ENCODE data around the gene PIGS. TPM values are rescaled to one million over a fixed set of nuclear protein-coding genes. Genes with fewer than 3 reads are reported as not detected.

The PIGS gene
- total and polyA plus RNA-seq, 8 donors, result 14.7 to 105 (median 28.9) TPM

DNA sequence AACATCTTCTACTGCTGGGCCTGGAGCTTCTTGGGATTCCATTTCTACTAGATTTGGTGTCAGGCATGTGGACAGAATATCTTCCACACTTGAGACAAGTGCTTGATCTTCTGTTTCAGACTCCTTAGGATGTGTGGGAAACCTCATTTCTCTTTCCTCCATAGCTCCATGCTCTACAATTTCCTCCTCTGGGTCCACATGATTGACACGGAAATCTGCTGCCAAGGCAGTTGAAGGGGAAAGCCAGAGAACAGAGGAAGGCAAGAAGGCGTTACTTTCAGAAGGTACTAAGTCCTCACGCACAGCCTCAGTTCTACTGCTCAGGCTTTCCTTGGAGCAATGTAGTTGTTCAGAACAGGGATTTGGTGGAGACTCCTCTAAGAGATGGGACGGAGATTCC, 20.9 kb upstream of the PIGS start:
- H3K27ac ChIP-seq, result no peak overlapping the region
- no peak for DNase-seq

DNA sequence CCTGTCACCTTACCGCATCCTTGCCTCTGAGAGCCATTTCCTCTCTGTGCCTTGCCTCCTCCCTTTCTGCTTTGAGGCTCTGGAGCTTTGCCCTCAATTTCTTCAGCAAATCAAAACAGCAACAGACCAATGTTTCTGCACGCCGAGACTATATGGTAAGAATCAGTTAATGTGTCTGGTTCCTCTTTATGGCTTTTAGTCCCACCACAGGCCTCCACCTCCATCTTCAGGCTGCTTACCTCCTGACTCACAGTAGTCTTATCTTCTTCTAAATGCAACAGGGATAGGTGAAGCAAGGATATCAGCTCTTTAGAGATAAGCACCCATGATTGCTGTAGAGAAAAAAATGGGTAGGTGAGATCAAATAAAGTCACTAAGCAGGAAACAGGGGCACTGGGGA, 14.5 kb upstream of the PIGS start:
- DNase-seq, result no peak
- Histone ChIP-seq H3K36me3 (peaks cover 3 to 51% (median 36%) of the 10 kb centered on the region in 4 donors), H3K4me1 (no peaks in the 10 kb centered on the region), H3K27ac (no peak overlapping the region), H3K27me3 (no peaks in the 10 kb centered on the region), H3K4me3 (no peak overlapping the region), H3K9me3 (no peaks in the 10 kb centered on the region)
- no peak for TF ChIP-seq POLR2AphosphoS5 (IDR thresholded peaks at IDR 0.05)
- TF ChIP-seq EP300 (IDR thresholded peaks at IDR 0.05), result no peak
- TF ChIP-seq, protein P1, sequence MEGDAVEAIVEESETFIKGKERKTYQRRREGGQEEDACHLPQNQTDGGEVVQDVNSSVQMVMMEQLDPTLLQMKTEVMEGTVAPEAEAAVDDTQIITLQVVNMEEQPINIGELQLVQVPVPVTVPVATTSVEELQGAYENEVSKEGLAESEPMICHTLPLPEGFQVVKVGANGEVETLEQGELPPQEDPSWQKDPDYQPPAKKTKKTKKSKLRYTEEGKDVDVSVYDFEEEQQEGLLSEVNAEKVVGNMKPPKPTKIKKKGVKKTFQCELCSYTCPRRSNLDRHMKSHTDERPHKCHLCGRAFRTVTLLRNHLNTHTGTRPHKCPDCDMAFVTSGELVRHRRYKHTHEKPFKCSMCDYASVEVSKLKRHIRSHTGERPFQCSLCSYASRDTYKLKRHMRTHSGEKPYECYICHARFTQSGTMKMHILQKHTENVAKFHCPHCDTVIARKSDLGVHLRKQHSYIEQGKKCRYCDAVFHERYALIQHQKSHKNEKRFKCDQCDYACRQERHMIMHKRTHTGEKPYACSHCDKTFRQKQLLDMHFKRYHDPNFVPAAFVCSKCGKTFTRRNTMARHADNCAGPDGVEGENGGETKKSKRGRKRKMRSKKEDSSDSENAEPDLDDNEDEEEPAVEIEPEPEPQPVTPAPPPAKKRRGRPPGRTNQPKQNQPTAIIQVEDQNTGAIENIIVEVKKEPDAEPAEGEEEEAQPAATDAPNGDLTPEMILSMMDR (IDR thresholded peaks at IDR 0.05), result no peak
- no peak for TF ChIP-seq POLR2A (IDR thresholded peaks at IDR 0.05)
- intact Hi-C loops (cut with DNase I; ENCODE audit: low total_unique reads), result no loop called here
- 85 to 98% (median 95%) methylated on average over 3 of the region's 3 CpGs for WGBS, 5 donors

More for the DNA sequence above, 20.9 kb upstream of the PIGS start:
- WGBS, 5 donors, result 88 to 95% (median 93%) methylated on average over 4 of the region's 4 CpGs
- H3K4me3 ChIP-seq, result no peak overlapping the region
- intact Hi-C loops (cut with DNase I; ENCODE audit: low total_unique reads), result no loop called here
- no peaks in the 10 kb centered on the region for H3K9me3 ChIP-seq
- no peak for TF ChIP-seq POLR2A (IDR thresholded peaks at IDR 0.05)
- TF ChIP-seq, protein P1 (IDR thresholded peaks at IDR 0.05), result no peak
- no peak for TF ChIP-seq EP300 (IDR thresholded peaks at IDR 0.05)
- no peak for TF ChIP-seq POLR2AphosphoS5 (IDR thresholded peaks at IDR 0.05)
- H3K27me3 ChIP-seq, result no peaks in the 10 kb centered on the region
- H3K36me3 ChIP-seq, result peaks cover 7 to 39% (median 10%) of the 10 kb centered on the region in 4 donors
- peaks cover 0 to 2% (median 0%) of the 10 kb centered on the region in 4 donors for H3K4me1 ChIP-seq

DNA sequence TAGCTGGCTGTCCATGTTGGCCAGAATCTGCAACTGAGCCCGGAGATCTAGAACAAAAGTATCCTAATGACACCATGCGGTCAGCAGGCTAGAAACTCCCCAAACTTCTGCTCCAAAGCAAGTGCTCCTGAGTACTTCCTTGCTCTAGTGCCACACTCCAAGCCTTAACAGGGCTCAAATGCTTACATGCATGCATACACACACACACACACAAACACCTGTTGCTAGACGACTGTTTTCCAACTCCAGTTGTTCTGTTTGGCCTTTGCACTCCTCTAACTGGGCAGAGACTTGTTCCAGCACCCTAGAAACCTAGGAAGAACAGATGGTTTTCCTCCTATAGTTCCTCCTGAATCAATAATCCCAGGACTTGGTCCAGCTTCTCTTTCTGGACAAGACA, 13.1 kb upstream of the PIGS start:
- no peak for DNase-seq
- WGBS, 5 donors, result 72 to 96% (median 91%) methylated on average over 3 of the region's 3 CpGs
- Histone ChIP-seq H3K27ac (no peak overlapping the region), H3K9me3 (no peaks in the 10 kb centered on the region), H3K4me3 (no peak overlapping the region), H3K4me1 (no peaks in the 10 kb centered on the region), H3K36me3 (peaks cover 3 to 54% (median 36%) of the 10 kb centered on the region in 4 donors), H3K27me3 (no peaks in the 10 kb centered on the region)
- intact Hi-C loops (cut with DNase I; ENCODE audit: low total_unique reads), result no loop called here
- TF ChIP-seq EP300 (IDR thresholded peaks at IDR 0.05) (no peak), POLR2A (IDR thresholded peaks at IDR 0.05) (no peak), POLR2AphosphoS5 (IDR thresholded peaks at IDR 0.05) (no peak)
- TF ChIP-seq, protein P1 (IDR thresholded peaks at IDR 0.05), result no peak

DNA sequence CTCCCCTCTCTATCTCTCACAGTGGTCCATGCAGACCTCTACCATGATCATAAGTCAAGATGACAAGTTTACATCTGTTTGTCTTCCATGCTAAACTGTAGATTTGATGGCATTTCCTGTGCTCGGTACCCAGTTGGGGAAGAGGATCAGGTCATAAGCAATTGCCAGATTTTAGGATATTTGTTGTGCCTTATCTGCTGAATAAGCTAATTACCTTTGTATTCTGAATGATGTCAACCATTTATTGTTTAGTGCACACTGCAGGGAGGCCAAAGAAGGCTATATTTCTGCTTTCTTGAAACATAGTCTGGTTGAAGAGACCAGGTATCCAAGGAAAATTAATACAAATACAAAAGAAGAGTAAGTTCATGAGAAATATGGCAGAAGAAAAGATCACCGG, 11.2 kb upstream of the PIGS start:
- no peaks in the 10 kb centered on the region for H3K27me3 ChIP-seq
- H3K27ac ChIP-seq, result no peak overlapping the region
- intact Hi-C loops (cut with DNase I; ENCODE audit: low total_unique reads), result no loop called here
- DNase-seq, result no peak
- H3K4me3 ChIP-seq, result no peak overlapping the region
- peaks cover 3 to 59% (median 36%) of the 10 kb centered on the region in 4 donors for H3K36me3 ChIP-seq
- H3K9me3 ChIP-seq, result no peaks in the 10 kb centered on the region
- TF ChIP-seq POLR2A (IDR thresholded peaks at IDR 0.05) (no peak), POLR2AphosphoS5 (IDR thresholded peaks at IDR 0.05) (no peak), EP300 (IDR thresholded peaks at IDR 0.05) (no peak)
- H3K4me1 ChIP-seq, result peaks cover 0 to 2% (median under 1%) of the 10 kb centered on the region in 4 donors
- 92 to 99% (median 98%) methylated on average over 2 of the region's 2 CpGs for WGBS, 5 donors

DNA sequence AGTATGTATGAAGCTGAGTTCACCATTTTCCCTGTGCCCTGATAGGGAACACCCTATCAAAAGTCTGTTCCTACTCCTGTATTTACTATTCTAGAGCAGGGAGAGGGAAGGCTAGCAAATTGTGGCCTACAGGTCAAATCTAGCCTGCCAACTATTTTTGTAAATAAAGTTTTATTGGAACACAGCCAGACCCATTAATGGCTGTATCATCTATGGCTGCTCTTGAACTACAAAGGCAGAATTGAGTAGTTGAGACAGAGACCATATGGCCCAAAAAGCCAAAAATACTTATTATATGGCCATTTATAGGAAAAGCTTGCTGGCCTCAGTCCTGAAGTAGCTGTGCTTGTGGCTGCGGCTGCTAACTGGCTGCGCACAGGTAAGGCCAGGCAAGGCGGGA, 9.6 kb upstream of the PIGS start:
- WGBS, 5 donors, result 96 to 100% (median 99%) methylated on average over 3 of the region's 3 CpGs
- DNase-seq, result no peak
- Histone ChIP-seq H3K4me3 (no peak overlapping the region), H3K4me1 (peaks cover 5 to 14% (median 9%) of the 10 kb centered on the region in 4 donors), H3K27me3 (no peaks in the 10 kb centered on the region), H3K36me3 (peaks cover 3 to 52% (median 34%) of the 10 kb centered on the region in 4 donors), H3K9me3 (no peaks in the 10 kb centered on the region), H3K27ac (no peak overlapping the region)
- TF ChIP-seq, protein P1 (IDR thresholded peaks at IDR 0.05), result no peak
- no peak for TF ChIP-seq EP300 (IDR thresholded peaks at IDR 0.05)
- TF ChIP-seq POLR2A (IDR thresholded peaks at IDR 0.05), result no peak
- no peak for TF ChIP-seq POLR2AphosphoS5 (IDR thresholded peaks at IDR 0.05)
- intact Hi-C loops (cut with DNase I; ENCODE audit: low total_unique reads), result no loop called here
